HG03108 (cell line): ENCODE results near the gene MYF5.
A peak's percentile ranks its signal among the peaks of the same experiment; 100 is the strongest.

ENCODE experiments used
- ATAC-seq: cut with Tn5 transposase; IDR thresholded peaks from one replicate; pipeline ENCODE4 v1.9.1; 2021; ENCODE audit warnings: moderate library complexity; ENCODE audit not compliant: unreplicated experiment

Gene MYF5

GRCh38 chr12:80756875-80757274, 40.2 kb downstream of the MYF5 start:
- ATAC-seq = no peak

- no peak for ATAC-seq
Observed at GRCh38 chr12:80761838-80762237, 45.1 kb downstream of the MYF5 start.

GRCh38 chr12:80763874-80764273, 47.2 kb downstream of the MYF5 start:
- ATAC-seq = no peak

- ATAC-seq = no peak
Observed at GRCh38 chr12:80766210-80766609, 49.5 kb downstream of the MYF5 start.

GRCh38 chr12:80766897-80767296, 50.2 kb downstream of the MYF5 start:
- ATAC-seq = peak; percentile 80
